Esophagus muscularis mucosa (tissue), 4 donors: ENCODE data around the gene PTCHD1. TPM values are rescaled to one million over a fixed set of nuclear protein-coding genes. Genes with fewer than 3 reads are reported as not detected.

Source experiments
- DNase-seq: peaks from one replicate; pipeline ENCODE4 v3.0.0-alpha.2; 2017; ENCODE audit errors: extremely low spot score
- H3K27ac ChIP-seq, 4 donors: fragments of 200-600 bp; sonication (generic); replicated peaks in 1 of 4; 1 replicate in 3 of 4; 2 replicates in 1 of 4; pipeline ENCODE4 v1.5.1; 2016 to 2019; ENCODE audit warnings: mild to moderate bottlenecking in 1 of 4
- H3K27me3 ChIP-seq, 4 donors: fragments of 200-600 bp; sonication (generic); one replicate each; pipeline versions ENCODE4 v1.5.1 to v1.6.0; 2016 to 2019
- H3K36me3 ChIP-seq, 4 donors: fragments of 200-600 bp; sonication (generic); one replicate each; pipeline ENCODE4 v1.5.1; 2016 to 2019
- H3K4me1 ChIP-seq, 4 donors: fragments of 200-600 bp; sonication (generic); one replicate each; pipeline ENCODE4 v1.5.1; 2016 to 2019
- H3K4me3 ChIP-seq, 4 donors: fragments of 200-600 bp; sonication (generic); 1 replicate in 2 of 4; 2 replicates in 2 of 4; pipeline ENCODE4 v1.5.1; 2016 to 2019; ENCODE audit warnings: mild to moderate bottlenecking in 4 of 4, moderate library complexity in 1 of 4
- H3K9me3 ChIP-seq, 4 donors: fragments of 200-600 bp; sonication (generic); 1 replicate in 3 of 4; 2 replicates in 1 of 4; pipeline ENCODE4 v1.5.1; 2016 to 2019
- CTCF ChIP-seq, 3 experiments: fragments of 200-600 bp in 2 of 3; fragments of 450-650 bp in 1 of 3; sonication (generic) in 2 of 3; IDR thresholded peaks; one replicate each; pipeline ENCODE4 v1.5.1; 2017 to 2019; ENCODE audit warnings: antibody characterized with exemption in 3 of 3, mild to moderate bottlenecking in 2 of 3, moderate library complexity in 1 of 3
- EP300 ChIP-seq: sonication (generic); formaldehyde crosslinking; IDR thresholded peaks from one replicate; pipeline ENCODE4 v1.6.1; 2017; ENCODE audit warnings: antibody characterized with exemption
- POLR2A ChIP-seq: fragments of 450-650 bp; IDR thresholded peaks from one replicate; pipeline ENCODE4 v1.6.1; 2017; ENCODE audit warnings: antibody characterized with exemption, moderate library complexity, mild to moderate bottlenecking, low read depth
- POLR2AphosphoS5 ChIP-seq, 2 donors: sonication (generic); formaldehyde crosslinking; IDR thresholded peaks; one replicate each; pipeline ENCODE4 v1.6.1; 2017; ENCODE audit warnings: antibody characterized with exemption in 2 of 2
- WGBS: methylation state at CpG from one replicate; pipeline ENCODE4 v1.1.5; 2018; 5-methylcytosine and 5-hydroxymethylcytosine counted together
- intact Hi-C: fragments of 100-400 bp; cut with DNase I; formaldehyde crosslinking; loops from one replicate; pipeline ENCODE4 v1.15.1; 2023
- total RNA-seq, 4 donors: library from RNA; depleted of rRNA; stranded (reverse); fragments of >200 nt; gene quantifications; one replicate each; pipeline versions ENCODE4 v1.1.0 to v1.2.1, GENCODE V29; 2016

Gene PTCHD1
- total RNA-seq, 4 donors from 2014 or later, result 5.8 to 9.1 (median 8.0) TPM

DNA sequence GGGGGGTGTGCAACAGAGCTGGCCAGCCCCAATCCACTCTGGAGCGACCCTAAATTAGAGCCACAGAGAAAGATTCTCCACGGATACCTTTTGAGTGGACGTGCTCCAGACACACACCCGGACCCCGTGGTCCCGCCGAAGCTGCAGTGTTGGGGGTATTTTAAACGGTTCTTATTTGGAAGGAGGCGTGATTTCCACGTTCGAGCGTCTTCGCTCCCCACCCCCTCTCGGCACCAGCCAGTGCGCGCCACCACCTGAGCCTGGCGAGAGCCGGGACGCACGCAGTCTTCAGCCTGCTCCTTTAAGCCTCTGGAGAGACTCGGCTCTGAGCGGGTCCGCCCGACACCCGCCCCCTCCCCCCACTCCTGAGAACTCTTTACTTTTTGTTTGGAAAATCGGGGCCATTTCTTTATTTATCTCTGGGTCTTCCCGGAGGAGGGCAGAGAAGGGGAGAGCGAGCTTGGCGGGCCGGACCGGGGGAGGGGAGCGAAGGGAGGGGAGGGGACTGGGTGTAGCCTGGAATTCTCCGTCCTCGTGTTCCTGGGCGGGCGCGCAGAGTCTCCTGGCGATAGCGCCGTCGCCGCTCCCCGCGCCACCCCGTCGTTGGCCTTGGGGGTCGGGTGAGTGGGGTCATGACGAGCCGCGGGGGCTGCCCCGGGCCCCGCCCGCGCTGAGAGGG, 668 bp upstream of the PTCHD1 start:
- peak overlapping the region; percentile 49 to 62 (median 52) for H3K4me3 ChIP-seq
- no peak for DNase-seq
- WGBS, result 29% methylated on average over 36 of the region's 54 CpGs
- TF ChIP-seq POLR2AphosphoS5 (IDR thresholded peaks at IDR 0.05), result no peak
- no peak for TF ChIP-seq POLR2A
- TF ChIP-seq CTCF (IDR thresholded peaks at IDR 0.05), result no peak
- TF ChIP-seq EP300, result no peak
- intact Hi-C loops, result no loop called here
- H3K9me3 ChIP-seq, result no peaks in the 10 kb centered on the region
- H3K27me3 ChIP-seq, result peaks cover 0 to 29% (median 2%) of the 10 kb centered on the region in 4 donors
- peaks cover 5 to 28% (median 24%) of the 10 kb centered on the region in 4 donors for H3K4me1 ChIP-seq
- H3K27ac ChIP-seq, result peak overlapping the region; percentile 27 to 65 (median 50)
- no peaks in the 10 kb centered on the region for H3K36me3 ChIP-seq

DNA sequence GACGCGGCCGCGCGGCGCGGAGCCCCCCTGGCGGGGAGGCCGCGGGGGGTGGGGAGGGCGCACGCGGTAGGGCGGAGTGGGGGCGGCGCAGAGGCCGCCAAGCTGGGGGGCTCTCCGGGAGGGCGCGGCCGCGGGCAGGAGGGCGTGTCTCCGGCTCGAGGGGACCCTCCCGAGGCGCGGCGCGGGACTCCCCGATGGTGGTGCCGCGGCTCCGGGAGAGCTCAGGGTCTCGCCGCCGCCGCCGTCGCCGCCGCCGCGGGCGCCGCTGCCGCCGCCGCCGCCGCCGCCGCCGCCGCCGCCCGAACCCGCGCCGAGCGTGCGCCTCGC, 165 bp upstream of the PTCHD1 start:
- WGBS, result 60% methylated on average over 15 of the region's 63 CpGs
- peaks cover 5 to 28% (median 24%) of the 10 kb centered on the region in 4 donors for H3K4me1 ChIP-seq
- no peaks in the 10 kb centered on the region for H3K36me3 ChIP-seq
- intact Hi-C loops, result no loop called here
- peak overlapping the region; percentile 49 to 62 (median 52) for H3K4me3 ChIP-seq
- no peak for DNase-seq
- TF ChIP-seq EP300 (no peak), POLR2AphosphoS5 (IDR thresholded peaks at IDR 0.05) (no peak), CTCF (IDR thresholded peaks at IDR 0.05) (no peak), POLR2A (no peak)
- H3K9me3 ChIP-seq, result no peaks in the 10 kb centered on the region
- H3K27ac ChIP-seq, result peak overlapping the region in 3 of 4 donors; percentile 45 to 65 (median 56)
- peaks cover 0 to 29% (median 2%) of the 10 kb centered on the region in 4 donors for H3K27me3 ChIP-seq

GRCh38 chrX:23338334-23338733, 3.7 kb downstream of the PTCHD1 start:
- H3K27ac ChIP-seq, result no peak overlapping the region
- peaks cover 5 to 10% (median 8%) of the 10 kb centered on the region in 4 donors for H3K4me1 ChIP-seq
- no peak overlapping the region for H3K4me3 ChIP-seq
- 73% methylated on average over 4 of the region's 4 CpGs for WGBS
- intact Hi-C loops, result no loop called here
- TF ChIP-seq POLR2AphosphoS5 (IDR thresholded peaks at IDR 0.05), result no peak
- no peak for TF ChIP-seq EP300
- TF ChIP-seq POLR2A, result no peak
- no peak for TF ChIP-seq CTCF (IDR thresholded peaks at IDR 0.05)
- H3K27me3 ChIP-seq, result peaks cover 0 to 24% (median 2%) of the 10 kb centered on the region in 4 donors
- DNase-seq, result no peak
- no peaks in the 10 kb centered on the region for H3K9me3 ChIP-seq
- no peaks in the 10 kb centered on the region for H3K36me3 ChIP-seq

DNA sequence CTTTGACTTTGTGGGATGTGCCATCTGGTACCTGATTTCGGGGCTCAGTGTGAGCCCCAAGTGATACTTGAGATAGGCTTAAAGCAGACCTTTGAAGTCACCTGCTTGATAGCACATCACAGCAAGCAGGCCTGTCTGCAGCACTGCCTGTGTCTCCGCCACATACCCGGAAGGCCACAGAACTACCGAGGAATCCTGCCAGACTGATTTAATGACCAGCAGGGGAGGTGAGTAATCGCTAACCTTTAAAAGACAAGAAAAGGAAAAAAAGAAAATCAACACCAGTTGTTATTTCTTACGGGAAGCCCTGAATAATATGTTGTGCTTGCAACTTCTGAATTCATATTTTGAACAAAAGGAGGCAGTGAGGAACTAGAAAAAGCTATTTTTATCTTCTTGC, 6.8 kb downstream of the PTCHD1 start:
- DNase-seq, result no peak
- intact Hi-C loops, result no loop called here
- no peak for TF ChIP-seq POLR2A
- TF ChIP-seq CTCF (IDR thresholded peaks at IDR 0.05), result peak in 1 of 3 experiments; percentile 19
- Histone ChIP-seq H3K4me1 (peaks cover 0 to 2% (median 0%) of the 10 kb centered on the region in 4 donors), H3K4me3 (no peak overlapping the region), H3K9me3 (no peaks in the 10 kb centered on the region), H3K27ac (no peak overlapping the region), H3K27me3 (peaks cover 0 to 2% (median 0%) of the 10 kb centered on the region in 4 donors), H3K36me3 (no peaks in the 10 kb centered on the region)
- WGBS, result 48% methylated on average over 6 of the region's 6 CpGs
